Measurements from ENCODE around the gene CLPSL2. TPM values are rescaled to one million over a fixed set of nuclear protein-coding genes. Genes with fewer than 3 reads are reported as not detected.
A peak's percentile ranks its signal among the peaks of the same experiment; 100 is the strongest.

The CLPSL2 gene
- total RNA-seq, 1 donor = not detected

GRCh38 chr6:35786272-35786671 is 9.9 kb downstream of the CLPSL2 start:
- DNase-seq (ENCODE audit: low read depth in 2 of 3, low spot score in 2 of 3) = no peak

- DNase-seq (ENCODE audit: low read depth in 2 of 3, low spot score in 2 of 3) = no peak
Observed at GRCh38 chr6:35786810-35787209, 10.4 kb downstream of the CLPSL2 start.

GRCh38 chr6:35787266-35788218 is 11.1 kb downstream of the CLPSL2 start:
- DNase-seq (ENCODE audit: low read depth in 2 of 3, low spot score in 2 of 3) = no peak

GRCh38 chr6:35788423-35788982 is 12.1 kb downstream of the CLPSL2 start:
- DNase-seq (ENCODE audit: low read depth in 2 of 3, low spot score in 2 of 3) = no peak

GRCh38 chr6:35790683-35791082 is 14.3 kb downstream of the CLPSL2 start:
- no peak for DNase-seq (ENCODE audit: low read depth in 2 of 3, low spot score in 2 of 3)

GRCh38 chr6:35794536-35795452 is 18.4 kb downstream of the CLPSL2 start:
- no peak for DNase-seq (ENCODE audit: low read depth in 2 of 3, low spot score in 2 of 3)

- DNase-seq (ENCODE audit: low read depth in 2 of 3, low spot score in 2 of 3) = no peak
Observed at GRCh38 chr6:35795453-35796071, 19.2 kb downstream of the CLPSL2 start.

GRCh38 chr6:35796236-35796635 is 19.8 kb downstream of the CLPSL2 start:
- DNase-seq (ENCODE audit: low read depth in 2 of 3, low spot score in 2 of 3) = no peak

GRCh38 chr6:35797837-35798526 is 21.6 kb downstream of the CLPSL2 start:
- DNase-seq (ENCODE audit: low read depth in 2 of 3, low spot score in 2 of 3) = no peak

GRCh38 chr6:35798706-35799105 is 22.3 kb downstream of the CLPSL2 start:
- DNase-seq (ENCODE audit: low read depth in 2 of 3, low spot score in 2 of 3) = no peak

- no peak for DNase-seq (ENCODE audit: low read depth in 2 of 3, low spot score in 2 of 3)
Observed at GRCh38 chr6:35801148-35801547, 24.8 kb downstream of the CLPSL2 start.

- peak; percentile 16 to 61 (median 41) for DNase-seq (ENCODE audit: low read depth in 2 of 3, low spot score in 2 of 3)
Observed at GRCh38 chr6:35804996-35805736, 28.8 kb downstream of the CLPSL2 start, which contains the start of gene LHFPL5. TSS of gene LHFPL5 (plus strand) at chr6:35805352. CDS start at chr6:35805671, 319 bp downstream.

GRCh38 chr6:35808688-35809087 is 32.3 kb downstream of the CLPSL2 start:
- DNase-seq (ENCODE audit: low read depth in 2 of 3, low spot score in 2 of 3) = no peak

GRCh38 chr6:35809809-35810208 is 33.4 kb downstream of the CLPSL2 start:
- no peak for DNase-seq (ENCODE audit: low read depth in 2 of 3, low spot score in 2 of 3)

GRCh38 chr6:35810971-35811698 is 34.7 kb downstream of the CLPSL2 start:
- DNase-seq (ENCODE audit: low read depth in 2 of 3, low spot score in 2 of 3) = no peak

- no peak for DNase-seq (ENCODE audit: low read depth in 2 of 3, low spot score in 2 of 3)
Observed at GRCh38 chr6:35811699-35811995, 35.2 kb downstream of the CLPSL2 start.

- DNase-seq (ENCODE audit: low read depth in 2 of 3, low spot score in 2 of 3) = no peak
Observed at GRCh38 chr6:35817515-35817914, 41.1 kb downstream of the CLPSL2 start.

- no peak for DNase-seq (ENCODE audit: low read depth in 2 of 3, low spot score in 2 of 3)
Observed at GRCh38 chr6:35823601-35824000, 47.2 kb downstream of the CLPSL2 start.

Measured in hematopoietic multipotent progenitor cell (in vitro differentiated cells).